NCI-H524 treated with DMSO at 0.1 percent for 48 hours (cell line): ENCODE data around the gene TMEM114.

Experiments used
- DNase-seq: peaks from one replicate; lab custom pipeline; 2025; lab: John Stamatoyannopoulos, UW

Gene TMEM114

DNA sequence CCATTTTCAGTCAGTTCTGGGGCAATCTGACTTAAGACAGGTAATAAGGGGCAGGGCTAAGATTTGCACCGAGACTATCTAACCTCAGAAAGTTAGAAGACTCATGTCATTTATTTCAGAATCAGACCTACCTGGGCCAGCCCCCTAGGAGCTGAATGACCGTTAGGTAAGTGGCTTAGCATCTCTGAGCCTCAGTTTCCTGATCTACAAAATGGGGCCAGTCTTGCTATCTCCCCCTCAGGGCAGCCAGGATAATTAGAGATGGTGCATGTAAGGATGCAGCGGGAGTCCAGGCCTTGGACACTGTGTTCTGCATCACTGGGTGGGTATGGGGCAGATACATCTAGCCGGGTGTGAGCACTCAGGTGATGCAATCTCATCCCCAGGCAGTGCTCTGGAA, 20.8 kb upstream of the TMEM114 start:
- DNase-seq = no peak

DNA sequence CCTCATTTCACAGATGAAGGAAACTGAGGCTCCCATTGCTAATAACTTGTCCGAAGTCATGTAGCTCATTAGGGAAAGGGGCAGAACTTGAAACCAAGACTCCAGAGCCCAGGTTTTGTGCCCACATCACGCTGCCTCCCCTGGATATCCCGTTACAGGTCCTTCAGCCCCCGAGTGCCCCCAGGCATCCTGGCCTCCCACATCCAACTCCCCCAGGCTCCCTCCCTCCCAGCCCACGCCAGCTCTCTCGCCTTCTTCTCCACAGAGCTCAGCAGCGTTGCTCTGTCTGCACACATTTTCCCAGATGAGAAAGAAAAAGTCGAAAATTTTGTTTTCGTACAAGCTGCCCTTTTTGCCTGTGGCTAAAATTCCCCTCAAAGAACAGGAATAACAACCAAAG, 16.9 kb upstream of the TMEM114 start:
- no peak for DNase-seq

DNA sequence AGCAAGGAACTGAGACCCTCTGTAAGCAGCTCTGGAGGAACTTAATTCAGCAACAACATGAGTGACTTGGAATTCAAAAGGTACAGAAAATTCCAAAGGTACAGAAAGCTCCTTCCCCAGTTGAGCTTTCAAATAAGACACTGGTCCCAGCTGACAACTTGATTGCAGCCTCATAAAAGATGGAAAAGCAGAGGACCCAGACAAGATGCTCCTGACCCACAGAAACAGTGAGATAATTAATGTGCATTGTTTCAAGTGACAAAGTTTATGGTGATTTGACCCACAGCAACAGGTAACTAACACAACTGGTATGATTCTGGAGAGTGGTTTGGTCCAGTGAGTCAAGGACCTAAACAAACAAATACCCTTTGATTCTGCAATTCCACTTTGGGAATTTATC, 15.2 kb upstream of the TMEM114 start:
- no peak for DNase-seq

DNA sequence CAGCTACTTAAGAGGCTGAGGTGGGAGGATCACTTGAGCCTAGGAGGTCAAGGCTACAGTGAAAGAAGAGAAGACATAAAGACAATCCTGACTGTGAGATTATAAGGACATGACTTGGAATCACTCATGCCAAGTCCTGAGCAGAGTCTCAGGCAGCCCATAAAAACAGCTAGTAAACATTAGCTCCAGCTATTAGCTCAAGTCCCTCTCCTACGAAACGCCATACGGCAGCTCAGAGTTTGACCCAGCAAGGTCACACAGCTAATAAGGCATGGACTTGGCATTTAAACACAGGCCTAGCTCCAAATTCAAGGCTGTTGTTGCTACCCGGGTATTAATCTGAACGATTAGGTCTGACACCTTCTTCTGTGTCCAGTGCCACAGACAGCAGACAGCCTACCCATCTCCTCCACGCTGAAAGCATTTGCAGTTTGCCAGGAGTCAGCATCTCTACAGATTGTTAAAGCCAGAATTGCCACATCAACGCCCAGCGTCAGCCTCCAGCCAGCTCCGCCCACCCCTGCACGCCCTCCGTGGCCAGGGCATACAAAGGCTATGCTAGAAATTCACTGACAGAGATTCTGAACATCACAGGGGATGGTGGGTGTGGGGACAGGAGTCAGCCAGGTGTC, 9.9 kb upstream of the TMEM114 start:
- DNase-seq = no peak

DNA sequence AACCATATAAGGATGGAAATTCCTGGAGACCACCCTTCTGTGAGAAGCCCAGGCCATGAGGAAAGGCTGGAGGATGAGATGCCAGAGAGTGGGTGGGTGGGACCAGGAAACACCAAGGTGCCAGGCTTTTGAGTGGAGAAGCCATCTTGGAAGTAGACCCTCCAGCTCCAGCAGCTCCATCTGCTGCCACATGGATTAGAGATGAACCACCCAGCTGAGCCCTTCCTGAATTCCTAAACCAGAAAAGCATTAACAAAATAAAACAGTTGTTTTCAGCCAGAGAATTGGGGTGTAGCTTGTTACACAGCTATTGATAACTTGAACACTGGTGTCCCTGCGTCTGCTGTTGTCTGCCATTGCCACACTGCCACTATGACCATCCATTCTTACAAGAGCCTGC, 6.3 kb upstream of the TMEM114 start:
- DNase-seq = no peak

DNA sequence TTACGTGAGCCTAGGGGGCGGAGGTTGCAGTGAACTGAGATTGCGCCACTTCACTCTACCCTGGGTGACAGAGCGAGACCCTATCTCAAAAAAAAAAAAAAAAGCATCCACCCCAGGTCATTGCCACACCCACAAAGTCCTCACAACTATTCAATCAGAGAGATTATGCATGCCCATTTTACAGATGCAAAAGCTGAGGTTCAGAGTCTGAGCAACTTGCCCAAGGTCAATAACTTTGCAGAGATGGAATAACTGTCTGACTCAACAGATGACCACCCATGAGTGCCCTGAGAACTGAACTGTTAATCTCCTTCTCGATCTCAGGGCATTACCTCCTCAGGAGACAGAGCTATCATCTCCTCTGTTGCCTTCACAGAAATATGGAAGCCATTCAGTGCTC, 5.5 kb upstream of the TMEM114 start:
- DNase-seq = no peak

DNA sequence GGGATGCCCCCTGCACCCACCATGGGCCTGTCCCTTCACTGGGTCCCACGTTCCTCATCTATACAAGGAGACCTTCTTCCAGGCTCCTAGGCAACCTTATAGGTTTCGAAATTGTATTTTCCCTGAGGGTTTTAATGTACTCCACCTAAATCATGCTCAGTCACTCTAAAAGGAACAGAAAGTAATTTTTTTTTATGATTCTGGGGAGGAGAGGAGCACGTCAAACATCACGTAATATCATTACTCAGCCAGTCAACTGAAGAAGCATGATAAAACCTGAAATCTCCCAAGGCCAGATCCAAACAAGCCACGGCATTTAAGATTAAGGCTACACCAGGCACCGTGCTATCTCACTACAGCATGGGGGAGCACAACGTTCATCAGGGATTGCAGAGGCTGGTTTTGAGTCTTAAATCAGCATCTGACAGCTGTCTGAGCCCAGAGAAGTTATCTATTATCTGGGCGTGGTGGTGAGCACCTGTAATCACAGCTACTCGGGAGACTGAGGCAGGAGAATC, 3.9 kb upstream of the TMEM114 start:
- no peak for DNase-seq

DNA sequence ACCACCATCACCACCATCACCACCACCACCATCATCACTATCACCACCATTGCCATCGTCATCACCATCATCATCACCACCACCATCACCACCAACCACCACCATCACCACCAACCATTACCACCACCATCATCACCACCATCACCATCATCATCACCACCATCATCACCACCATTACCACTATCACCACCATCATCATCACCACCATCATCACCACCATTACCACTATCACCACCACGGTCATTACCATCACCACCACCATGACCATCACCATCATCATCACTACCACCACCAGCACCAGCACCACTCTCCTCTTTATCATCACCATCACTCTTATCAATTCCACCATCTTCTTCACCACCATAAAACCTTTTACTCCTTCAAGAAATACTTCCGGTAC, 1.1 kb upstream of the TMEM114 start:
- no peak for DNase-seq

DNA sequence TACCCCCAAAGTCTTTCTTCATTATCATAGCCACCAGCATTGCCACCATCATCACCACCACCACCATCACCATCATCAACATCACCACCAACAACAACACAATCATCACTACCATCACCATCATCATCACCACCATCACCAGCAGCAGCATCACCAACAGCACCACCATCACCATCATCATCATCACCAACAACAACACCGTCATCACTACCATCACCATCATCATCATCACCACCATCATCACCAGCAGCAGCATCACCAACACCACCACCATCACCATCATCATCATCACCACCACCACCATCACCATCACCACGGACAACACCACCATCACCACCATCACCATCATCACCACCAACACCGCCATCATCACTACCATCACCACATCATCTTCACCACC, 500 bp upstream of the TMEM114 start:
- no peak for DNase-seq

DNA sequence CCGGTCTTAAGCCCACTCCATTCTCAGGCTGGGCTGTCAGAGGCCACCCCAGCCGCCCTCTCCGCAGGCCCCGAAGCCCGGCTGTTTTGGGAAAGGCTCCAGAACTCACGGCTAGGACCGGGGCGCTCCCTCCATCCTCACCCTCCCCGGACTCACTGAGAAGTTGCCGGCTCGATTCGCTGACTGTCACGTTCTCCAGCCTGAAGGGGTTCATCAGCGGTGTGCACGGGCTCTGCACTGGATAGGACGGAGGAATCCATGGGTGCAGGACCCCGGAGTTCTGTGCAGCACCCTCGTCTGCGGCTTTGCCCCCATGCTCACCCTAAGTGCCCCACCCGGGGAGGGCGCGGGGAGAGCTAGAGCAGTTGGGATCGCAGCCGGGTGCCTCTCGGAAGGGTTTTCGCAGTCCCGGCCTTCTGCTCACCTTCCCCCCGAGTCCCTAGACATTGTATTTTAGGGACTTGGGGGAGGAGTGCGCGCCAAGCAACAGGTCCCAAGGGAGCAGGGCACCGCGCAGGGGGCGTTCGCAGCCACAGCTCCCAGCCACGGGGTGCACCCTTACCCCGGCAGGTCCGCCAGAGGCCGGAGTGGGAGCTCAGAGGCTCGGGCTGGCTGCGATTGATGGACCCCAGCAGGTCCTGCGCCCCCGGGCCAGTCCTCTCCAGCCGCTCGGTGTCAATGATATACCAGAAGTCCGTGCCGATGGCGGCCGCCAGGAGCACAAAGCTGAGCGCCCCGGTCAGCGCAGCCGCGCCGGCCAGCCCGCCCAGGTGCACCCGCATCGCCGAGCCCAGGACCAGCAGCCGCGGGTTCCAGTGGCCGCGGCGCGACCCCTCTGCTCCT, 1.0 kb downstream of the TMEM114 start:
- DNase-seq = no peak

DNA sequence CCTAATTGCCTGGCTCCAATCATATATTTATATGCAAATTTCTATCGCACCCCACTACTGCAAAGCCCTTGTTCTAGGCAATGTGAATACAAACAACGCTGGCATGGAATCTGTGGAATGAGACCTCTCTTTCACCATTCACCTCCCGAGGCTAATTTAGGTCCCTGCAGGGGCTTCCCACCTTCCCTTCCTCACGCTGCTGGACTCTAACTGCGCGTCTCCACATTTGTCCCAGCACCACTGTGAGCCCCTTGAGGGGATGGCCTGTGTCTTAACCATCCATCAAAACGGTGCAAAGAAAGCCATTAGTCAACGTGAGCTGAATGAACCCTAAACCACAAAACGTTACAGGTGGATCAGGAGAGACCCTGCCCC, 1.6 kb downstream of the TMEM114 start:
- DNase-seq = no peak

DNA sequence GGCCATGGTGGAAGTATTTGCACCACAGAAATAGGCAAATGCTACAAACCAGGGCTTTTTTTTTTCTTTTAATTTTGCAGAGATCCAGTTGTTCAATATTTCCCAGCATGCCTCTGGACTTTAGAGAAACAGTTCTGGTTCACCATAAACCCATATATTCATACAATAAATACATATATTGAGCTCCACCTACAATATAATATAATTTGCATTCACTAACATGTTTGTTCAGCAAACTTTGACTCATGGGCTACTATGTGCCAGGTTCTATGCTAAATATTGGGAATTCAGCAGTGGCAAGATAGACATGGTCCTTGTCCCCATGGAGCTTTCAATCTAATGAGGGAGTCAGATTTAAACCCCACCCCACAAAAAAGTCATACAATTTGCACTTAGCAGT, 3.2 kb downstream of the TMEM114 start:
- no peak for DNase-seq

DNA sequence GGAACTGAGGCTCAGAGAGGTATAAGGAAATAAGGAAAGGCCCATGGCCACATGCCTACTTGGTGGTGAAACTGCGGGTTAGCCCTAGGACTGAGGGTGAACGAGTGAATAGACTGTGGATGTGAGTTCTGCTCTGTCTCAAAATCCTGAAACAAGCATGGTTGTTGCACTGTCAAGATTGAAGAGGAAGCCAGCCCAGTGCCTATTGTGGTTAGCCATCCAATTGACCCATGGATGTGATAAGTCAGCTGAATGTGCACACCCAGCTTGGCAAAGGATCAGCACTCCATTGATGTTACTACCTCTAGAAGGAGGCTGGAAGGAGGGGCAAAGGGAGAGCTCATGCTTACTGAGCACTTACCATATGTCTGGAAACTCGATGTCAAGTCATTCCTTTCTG, 4.5 kb downstream of the TMEM114 start:
- no peak for DNase-seq

DNA sequence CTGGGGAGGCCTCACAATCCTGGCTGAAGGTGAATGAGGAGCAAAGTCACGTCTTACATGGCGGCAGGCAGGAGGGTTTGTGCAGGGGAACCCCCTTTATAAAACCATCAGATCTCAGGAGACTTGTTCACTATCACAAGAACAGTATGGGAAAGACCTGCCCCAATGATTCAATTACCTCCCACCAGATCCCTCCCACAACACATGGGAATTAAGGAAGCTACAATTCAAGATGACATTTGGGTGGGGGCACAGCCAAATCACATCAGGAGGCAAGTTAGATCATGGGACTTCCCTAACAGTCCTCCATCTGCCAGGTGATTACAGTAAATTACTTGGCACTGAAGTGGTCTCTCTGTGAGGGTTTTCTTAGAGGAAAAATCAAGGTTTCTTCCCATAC, 5.3 kb downstream of the TMEM114 start:
- DNase-seq = no peak

DNA sequence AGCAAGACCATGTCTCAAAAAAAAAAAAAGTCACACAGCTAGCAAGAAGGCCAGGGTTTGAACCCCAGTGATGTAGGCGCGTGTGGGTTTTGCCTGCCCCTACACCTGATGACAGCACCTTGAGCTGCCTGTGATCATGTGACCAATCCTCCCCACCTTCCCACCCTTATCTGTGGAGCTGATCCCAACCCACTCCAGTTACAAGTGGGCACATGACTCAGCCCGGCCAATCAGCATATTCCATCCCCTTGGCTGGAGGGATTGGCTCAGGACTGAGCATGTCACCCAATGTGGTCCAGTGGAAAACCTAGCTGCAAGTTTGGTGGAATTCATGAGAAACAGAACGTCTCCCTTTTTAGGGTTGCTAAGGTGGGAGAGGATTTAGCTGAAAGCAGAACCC, 6.6 kb downstream of the TMEM114 start:
- no peak for DNase-seq

DNA sequence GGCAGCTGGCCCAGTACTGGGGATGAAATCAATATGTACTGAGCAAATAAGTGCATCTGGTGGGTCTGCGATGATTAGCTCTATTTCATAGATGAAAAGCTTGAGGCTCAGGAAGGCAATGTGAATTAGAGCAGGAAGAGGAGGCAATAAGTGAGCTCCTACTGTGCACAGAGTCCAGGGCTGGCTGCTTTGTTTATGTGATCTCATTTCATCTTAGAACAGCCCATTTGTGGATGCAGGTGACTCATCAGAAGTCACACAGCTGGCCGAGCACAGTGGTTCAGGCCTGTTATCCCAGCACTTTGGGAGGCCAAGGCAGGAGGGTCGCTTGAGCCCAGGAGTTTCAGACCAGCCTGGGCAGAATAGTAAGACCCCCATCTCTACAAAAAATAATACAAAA, 7.1 kb downstream of the TMEM114 start:
- DNase-seq = no peak

DNA sequence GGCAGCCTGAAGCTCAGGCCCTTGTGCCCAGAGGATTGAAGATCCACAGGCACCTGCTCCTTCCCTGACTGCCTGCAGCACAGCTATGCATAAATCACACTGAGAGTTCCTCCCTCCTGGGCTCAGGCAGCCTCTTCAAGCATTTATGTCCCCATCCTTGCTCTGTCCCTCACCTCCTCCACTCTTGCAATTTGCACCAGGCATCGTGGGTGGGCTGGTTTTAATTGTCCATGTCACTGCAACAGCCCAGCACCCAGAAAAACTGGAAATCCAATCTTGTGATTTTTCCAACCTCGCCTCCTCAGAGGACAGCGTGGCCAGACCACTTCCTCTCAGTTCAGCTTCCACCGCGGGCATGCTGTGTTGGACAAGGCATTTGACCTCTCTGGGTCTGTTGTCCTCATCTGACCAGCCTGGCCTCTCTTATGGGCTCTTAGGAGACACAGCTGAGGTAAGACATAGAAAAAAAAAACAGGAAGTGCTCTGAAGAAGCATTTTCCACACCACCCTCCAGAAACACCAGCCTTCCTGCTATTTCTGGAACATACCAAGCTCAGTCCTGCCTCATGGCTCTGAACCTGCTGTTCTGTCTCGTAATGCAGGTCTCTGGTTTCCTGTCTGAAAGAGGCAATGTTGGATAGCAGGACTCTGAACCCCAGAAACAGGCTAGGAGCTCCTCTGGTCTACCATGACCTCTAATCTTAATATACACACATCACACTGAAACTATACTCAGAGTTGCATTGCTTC, 8.3 kb downstream of the TMEM114 start:
- no peak for DNase-seq

DNA sequence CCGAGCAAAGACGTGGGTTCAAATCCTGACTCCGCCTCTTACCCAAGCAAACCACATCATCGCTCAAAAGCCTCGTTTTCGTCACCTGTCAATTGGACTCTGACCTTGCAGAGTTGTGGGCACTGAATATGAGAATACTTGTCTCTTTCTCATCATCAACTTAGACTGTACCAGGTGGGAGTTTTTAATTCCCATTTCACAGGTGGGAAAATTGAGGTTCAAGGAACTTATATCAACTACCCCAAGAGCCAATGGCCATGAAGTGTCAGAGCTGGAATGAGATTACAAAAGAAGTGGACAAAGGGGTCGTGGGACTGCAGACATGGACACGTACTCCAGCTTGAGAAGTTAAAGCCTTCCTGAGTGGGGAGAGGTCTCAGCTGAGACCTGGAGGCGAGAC, 10.8 kb downstream of the TMEM114 start:
- DNase-seq = no peak

DNA sequence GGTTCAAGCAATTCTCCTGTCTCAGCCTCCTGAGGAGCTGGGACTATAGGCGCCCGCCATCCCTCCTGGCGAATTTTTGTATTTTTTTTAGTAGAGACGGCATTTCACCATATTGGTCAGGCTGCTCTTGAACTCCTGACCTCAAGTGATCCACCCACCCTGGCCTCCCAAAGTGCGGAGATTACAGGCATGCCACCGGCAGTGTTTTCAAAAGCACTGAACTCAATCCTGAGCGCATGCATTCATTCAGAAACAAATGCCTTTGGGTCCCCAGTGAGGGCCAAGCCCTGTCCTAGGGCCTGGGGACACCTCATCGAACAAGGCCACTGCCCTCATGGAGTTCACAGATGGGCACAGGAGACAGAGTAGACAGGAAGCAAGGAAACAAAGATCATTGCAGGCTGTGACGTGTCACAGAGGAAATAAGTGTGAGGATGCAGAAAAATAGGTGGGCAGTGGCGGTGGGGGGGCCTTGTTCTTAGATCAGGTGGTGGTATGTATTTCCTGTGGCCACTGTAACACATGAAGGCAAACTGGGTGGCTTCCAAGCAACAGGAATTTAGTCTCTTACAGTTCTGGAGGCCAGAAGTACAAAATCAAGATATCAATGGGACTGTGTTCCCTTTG, 12.5 kb downstream of the TMEM114 start:
- DNase-seq = no peak

DNA sequence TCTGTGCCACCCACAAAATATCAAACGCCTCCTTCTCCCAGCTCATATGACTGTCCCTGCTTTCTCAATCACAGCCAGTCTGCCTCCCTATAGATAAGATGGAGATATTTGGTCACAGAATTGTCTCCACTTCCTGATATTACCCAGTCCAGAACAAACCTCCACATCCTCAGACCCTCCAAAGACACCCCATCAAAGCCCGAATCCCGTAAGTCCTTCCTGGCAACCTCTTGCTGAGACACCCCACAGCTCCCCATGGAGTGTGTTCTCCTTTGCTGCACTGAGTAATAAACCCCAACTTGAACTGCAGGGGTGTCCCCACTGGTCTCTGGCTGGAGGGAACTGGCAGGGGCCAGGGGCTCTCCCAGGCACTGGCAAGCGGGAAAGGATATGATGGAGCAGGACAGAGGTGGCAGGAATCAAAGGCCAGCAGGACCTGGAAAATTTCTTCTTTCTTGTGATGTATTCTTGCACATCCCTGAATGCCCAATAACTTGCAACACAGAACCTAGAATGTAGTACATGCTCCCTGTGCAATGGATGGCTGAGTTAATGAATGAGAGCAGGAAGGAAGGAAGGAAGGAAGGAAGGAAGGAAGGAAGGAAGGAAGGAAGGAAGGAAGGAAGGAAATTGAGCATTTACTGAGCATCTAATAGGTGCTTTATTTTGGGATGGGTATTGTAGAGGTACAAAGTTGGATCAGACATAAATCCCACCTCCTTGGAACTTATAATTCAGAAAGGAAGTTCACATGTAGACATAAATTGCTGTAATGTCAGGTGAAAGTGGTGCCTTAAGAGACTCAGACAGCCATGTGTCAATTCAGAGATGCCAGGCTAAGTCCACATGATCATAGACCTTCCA, 13.9 kb downstream of the TMEM114 start:
- DNase-seq = no peak

DNA sequence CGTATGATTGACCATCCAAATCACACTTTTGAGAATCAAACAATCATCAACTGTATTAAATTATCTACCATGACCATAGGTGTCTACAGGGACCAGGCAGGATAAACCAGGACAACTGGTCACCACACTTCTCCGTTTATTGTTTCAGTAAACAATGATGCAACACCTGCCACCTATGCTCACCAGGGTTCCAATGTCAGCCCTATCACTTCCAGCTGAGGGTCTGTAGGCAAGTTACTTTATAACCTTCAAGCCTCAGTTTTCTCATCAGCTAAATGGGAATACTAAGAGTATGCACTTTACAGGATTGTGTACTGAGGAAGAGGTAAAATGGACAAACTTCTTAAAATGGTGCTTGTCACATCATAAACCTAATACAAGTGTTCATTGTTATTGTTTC, 14.9 kb downstream of the TMEM114 start:
- DNase-seq = no peak
